T-helper 1 cell treated with Interleukin-12 subunit alpha and Interleukin-12 subunit beta and Interleukin-4 antibody, amounts not matched to agents 30 ng/mL and 1 ng/mL, for 36 hours (primary cell): ENCODE results near the gene ATXN7L3. TPM values are rescaled to one million over a fixed set of nuclear protein-coding genes. Genes with fewer than 3 reads are reported as not detected.

ENCODE experiments used
- intact Hi-C: fragments of 100-400 bp; cut with micrococcal nuclease; formaldehyde crosslinking; loops from one replicate; pipeline ENCODE4 v1.15.1; 2024
- total RNA-seq: library from RNA; stranded (reverse); gene quantifications from 2 replicates; pipeline ENCODE4 v1.2.3, GENCODE V29; 2022

Gene ATXN7L3
- total RNA-seq, 1 donor from 2014 or later: 128 TPM

DNA sequence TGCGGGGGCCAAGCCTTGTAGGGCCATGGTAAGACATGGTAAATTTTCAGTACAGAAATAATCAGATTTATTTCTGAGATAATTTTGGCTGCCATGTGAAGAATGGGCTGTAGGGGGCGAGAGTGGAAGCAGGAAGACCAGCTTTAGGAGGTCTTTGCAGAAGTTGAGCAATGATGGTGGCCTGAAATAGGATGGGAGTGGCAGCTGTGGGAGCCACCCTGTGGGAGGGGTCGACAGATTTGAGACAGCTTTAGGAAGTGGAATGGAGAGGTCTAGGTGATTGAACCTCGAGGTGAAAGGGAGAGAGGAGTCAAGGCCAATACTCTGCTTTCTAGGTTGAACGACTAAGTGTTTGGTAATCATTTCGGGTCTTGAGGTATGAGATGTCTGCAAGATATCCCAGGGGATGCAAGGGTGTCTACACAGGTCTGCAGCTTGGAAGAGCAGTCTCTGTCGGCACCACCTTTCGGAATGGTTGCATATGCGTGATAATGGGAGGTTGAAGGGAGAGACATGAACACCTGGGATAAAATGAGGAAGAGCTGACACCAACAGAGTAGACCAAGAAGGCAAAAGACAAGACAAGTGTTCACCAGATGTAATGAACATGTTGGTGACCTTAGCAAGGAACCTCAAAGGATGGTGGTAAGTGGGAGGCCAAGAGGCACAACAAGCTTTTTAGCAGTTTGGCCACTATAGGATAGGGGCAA is 4.2 kb upstream of the ATXN7L3 start:
- intact Hi-C loops: loop anchor here (5.0 kb wide), 2 partner anchors 298 to 573 kb away; partner anchors contain the start of gene GPATCH8

DNA sequence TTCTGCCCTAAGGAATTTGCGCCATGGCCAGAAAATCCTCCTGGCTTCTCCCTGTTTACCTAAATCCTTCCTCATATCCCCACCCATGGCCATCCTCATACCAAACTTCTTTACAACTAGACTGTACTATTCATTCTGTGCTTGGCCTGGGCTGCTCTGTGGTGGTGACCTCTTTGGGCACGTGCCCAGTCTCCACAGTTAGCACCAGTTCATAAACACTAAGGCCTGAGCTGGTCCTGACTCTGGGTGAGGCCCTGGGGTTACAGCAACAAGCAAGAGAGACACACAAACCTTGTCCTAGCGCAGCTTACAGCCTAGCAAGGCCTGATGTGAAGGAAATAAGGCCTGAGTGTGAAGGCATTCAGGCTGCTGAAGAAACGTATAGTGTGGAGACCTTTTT is 3.1 kb upstream of the ATXN7L3 start:
- intact Hi-C loops: loop anchor here (5.0 kb wide), 2 partner anchors 300 to 575 kb away; partner anchors contain the start of gene GPATCH8

DNA sequence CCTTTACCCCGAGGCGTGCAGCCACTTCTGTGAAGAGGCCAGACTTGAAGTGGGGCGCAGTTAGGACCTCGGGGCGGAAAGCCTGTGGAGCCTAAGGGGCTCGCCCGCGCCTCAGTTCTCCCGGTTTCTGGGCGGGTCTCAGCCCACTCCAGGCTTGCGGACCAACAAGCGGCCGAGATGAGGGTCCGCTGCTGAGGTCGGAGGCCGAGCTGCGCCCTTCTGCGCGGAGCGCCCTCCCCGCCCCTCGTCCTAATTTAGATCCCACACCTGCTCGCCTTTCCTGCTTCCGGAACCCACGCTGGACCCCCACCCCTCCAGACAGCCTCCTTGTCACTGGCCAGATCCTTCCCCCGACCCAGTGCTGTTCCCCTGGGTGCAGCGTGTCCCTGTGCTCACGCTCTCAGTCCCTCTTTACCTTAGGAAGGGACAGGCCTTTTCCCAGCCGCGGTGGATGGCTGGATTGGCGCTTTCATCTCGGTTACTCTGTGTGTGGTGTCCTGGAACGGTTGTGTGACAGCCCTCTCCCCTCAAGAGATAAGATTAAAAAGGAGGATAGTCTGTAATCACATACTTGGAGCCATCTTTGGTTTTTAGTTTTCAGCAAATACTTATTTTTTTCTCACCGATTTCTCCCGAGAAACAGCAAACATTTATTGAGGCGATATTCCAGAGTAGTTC is 933 bp upstream of the ATXN7L3 start:
- intact Hi-C loops: loop anchor here (1.0 to 5.0 kb wide), 10 partner anchors 10 to 717 kb away; partner anchors contain the start of genes DHX8, G6PC3, GPATCH8 and GRN

DNA sequence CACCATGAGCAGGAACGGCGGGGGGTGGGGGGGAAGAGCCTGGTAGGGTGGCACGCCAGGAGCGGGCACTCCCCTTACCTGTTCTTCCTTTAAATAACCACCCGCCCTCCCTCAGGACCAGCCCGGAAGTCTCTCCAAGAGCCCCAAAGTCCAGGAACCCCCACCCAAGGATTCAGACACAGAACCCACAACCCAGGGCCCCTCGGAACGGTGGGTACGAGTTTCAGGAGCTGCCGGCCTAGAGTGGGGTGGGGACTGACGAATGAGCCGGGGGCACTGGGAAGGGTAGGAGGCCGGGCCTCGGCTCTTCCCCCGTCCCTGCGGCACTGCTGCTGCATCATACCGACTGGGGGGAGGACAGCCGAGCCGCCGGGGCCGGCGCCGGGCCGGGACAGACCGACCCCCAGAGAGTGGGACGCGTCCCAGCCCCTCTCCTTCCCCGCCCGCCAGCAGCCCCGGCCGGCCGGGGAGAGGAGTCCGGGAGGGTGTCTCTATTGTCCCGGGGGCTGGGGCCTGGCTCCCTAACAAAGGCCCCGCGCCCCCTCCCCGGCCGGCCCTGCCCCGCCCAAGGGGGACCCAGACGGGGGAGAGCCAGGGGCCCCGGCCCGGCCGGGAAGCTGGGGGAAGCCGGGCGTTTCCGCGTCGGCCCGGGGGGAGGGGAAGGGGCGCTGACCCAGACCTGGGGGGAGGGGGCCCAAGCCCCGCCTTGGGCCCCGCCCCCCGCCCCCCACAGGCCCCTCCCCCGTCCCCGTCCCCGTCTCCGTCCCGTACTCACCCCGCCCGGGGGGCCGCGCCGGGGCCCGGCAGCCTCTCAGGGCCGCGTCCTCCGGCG is 747 bp downstream of the ATXN7L3 start:
- intact Hi-C loops: loop anchor here (1.0 to 5.0 kb wide), 2 partner anchors 12 to 853 kb away; partner anchors contain the start of gene DCAKD

DNA sequence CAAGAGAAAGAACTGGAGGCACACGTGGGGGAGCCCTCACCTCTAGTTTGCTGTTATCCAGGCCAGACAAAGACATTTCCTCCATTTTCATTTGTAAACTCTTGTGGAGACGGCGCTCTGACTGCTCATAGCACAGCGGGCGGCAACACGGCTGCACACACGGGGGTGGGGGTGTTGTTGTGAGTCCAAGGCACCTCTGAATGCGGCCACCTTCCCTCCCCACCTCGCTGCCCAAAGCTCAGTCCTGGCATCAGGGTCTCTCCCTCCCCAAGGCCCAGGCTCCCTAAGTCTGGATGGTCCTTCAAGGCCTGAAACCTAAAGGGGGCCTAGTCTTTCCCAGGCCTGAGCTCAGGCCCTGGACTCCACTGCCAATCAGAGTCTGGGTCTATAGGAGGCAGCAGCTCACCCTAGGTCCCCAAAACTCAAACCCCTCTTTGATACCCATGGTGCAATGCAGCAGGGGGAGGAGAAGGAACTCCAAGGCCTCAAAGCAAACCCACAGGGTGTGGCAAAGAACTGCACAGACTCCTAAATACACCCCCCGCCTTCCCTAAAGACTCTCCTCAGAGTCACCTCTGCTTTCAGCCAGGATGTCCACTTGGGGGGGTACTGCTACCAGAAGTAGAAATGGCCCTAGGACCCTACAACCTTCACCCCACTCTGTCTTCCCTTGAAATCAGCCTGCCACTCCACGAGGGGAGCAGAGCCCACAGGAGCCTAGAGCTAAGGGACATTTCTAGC is 1.5 kb downstream of the ATXN7L3 start:
- intact Hi-C loops: loop anchor here (1.0 to 5.0 kb wide), 2 partner anchors 11 to 854 kb away; partner anchors contain the start of gene DCAKD

DNA sequence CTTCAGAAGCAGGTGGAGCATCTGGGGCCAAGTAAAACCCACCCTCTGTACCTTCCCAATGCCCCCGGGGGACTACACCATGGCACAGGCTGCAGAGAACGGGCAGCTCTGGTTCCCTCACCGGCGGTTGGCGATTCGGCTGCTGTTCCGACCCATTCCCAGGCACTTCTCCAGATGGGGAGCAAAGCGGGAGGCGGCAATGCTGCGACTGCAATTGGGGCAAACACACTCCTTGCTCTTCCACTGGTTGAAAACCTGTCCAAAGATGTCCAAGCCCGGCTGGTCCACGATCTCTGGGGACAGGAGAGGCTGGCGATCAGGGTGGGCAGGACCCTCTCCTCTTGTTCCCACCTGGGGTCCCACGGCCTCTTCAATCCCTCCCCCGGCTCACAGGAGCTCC is 2.6 kb downstream of the ATXN7L3 start:
- intact Hi-C loops: loop anchor here (5.0 kb wide), 1 partner anchor 855 kb away; the partner anchor contains the start of gene DCAKD

DNA sequence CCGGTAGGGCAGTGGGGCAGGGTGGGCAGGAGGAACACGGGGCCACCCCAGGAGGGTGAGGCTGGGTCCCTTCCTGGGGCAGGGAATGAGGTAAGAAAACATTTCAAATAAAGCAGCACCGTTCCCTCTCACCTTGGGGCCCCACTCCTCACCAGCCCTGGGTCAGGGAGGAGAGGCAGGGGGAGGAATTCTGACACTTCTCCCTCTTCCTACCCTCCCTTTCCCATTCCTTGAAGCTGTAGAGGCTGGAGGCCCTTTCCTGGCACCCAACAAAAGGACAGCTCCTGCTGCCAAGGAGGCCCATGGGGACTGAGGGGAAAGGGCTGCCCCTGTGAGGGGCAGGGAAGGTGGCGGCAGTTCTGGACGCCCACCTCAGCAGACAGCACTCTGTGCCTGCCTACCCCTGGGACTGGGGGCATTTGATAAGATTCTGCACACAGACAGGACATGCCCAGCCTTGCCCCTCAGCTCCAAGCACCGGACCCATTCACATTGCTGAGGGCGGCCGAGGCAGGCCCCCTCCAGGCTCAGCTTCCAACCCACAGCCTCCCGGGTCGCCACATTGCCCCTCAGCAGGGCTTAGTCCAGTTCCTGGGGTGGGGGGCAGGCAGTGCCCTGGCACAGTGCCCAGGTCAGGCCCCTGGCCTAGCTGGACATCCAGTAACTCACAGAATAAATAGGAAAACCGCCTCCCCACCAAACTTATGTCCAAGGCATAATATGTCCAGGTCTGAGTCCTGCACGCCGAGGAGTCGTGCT is 6.2 kb downstream of the ATXN7L3 start:
- intact Hi-C loops: no loop called here

DNA sequence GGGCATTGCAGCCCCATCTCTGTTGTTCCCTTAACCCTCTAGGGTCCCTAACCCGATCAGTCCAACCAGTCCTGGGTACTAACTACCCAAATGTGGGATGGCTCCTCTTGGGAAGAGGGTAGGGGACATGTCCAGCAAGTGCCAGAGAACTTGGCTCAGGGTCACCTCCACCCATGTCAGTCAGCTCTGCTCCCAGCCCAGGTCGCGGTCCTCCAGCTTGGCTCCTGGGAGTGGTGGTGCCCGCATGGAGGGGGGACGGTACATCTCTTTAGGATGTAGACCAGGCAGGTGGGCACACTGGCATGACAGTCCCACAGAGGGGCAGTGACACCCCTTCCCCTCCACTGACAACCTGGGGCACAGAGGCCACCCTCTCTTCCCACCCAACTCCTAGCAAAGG is 6.9 kb downstream of the ATXN7L3 start:
- intact Hi-C loops: no loop called here

DNA sequence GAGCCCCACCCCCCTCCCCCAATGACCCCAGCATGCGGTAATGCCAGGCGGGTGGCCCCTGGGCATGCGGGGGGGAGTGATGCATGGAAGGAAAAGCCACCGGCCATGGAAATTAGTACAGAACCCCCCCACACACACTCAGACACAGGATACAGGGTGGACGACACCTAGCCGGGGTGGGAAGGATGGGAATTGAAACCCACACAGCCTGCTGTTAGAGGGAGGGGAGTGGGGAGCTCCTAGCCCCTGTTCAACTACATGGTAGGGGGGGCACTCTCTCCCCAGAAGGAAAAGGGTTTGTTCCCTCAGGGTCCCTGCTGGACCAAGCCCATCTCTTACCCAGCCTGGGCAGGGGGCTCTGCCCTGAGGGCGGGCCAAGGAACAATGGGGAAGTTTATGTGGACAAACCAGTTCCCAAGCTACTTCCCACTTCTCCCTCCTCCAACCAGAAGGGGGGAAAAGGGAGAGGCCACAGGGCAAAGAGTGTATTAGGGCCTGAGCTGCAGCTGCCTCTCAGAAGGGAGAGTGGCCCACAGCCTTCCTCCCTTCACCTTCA is 7.7 kb downstream of the ATXN7L3 start:
- intact Hi-C loops: no loop called here

DNA sequence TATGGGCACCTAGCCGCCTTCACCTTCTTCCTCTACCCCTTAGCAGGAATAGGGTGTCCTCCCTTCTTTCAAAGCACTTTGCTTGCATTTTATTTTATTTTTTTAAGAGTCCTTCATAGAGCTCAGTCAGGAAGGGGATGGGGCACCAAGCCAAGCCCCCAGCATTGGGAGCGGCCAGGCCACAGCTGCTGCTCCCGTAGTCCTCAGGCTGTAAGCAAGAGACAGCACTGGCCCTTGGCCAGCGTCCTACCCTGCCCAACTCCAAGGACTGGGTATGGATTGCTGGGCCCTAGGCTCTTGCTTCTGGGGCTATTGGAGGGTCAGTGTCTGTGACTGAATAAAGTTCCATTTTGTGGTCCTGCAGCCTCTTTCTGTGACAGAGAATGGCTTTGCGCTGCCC is 8.3 kb downstream of the ATXN7L3 start:
- intact Hi-C loops: no loop called here

DNA sequence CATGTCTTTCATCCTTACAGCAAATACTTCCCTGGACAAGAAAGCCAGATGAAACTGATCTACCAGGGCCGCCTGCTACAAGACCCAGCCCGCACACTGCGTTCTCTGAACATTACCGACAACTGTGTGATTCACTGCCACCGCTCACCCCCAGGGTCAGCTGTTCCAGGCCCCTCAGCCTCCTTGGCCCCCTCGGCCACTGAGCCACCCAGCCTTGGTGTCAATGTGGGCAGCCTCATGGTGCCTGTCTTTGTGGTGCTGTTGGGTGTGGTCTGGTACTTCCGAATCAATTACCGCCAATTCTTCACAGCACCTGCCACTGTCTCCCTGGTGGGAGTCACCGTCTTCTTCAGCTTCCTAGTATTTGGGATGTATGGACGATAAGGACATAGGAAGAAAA is 9.2 kb downstream of the ATXN7L3 start:
- intact Hi-C loops: no loop called here

DNA sequence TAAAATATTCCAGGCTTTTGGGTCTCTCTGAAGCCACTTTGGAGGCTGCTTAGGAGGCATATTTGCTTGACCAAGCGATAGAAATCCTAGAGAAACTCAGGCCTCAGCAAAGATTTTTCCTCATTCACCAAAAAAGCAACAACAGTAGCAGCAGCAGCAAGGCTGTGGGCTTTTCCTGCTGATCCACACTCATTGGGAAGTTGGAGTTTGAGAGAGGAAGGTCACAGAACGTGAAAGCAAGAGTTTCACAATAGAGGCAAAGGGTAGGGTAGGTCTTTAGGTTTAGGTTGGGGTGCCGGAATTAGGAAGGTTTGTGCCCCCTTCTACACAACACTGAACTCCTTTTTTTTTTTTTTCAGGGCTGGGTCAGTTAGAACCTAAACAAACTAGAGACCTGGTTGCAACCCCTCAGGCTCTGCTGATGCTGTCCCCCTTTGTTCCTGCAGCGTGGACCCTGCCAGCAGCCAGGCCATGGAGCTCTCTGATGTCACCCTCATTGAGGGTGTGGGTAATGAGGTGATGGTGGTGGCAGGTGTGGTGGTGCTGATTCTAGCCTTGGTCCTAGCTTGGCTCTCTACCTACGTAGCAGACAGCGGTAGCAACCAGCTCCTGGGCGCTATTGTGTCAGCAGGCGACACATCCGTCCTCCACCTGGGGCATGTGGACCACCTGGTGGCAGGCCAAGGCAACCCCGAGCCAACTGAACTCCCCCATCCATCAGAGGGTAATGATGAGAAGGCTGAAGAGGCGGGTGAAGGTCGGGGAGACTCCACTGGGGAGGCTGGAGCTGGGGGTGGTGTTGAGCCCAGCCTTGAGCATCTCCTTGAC is 10.9 kb downstream of the ATXN7L3 start:
- intact Hi-C loops: no loop called here

DNA sequence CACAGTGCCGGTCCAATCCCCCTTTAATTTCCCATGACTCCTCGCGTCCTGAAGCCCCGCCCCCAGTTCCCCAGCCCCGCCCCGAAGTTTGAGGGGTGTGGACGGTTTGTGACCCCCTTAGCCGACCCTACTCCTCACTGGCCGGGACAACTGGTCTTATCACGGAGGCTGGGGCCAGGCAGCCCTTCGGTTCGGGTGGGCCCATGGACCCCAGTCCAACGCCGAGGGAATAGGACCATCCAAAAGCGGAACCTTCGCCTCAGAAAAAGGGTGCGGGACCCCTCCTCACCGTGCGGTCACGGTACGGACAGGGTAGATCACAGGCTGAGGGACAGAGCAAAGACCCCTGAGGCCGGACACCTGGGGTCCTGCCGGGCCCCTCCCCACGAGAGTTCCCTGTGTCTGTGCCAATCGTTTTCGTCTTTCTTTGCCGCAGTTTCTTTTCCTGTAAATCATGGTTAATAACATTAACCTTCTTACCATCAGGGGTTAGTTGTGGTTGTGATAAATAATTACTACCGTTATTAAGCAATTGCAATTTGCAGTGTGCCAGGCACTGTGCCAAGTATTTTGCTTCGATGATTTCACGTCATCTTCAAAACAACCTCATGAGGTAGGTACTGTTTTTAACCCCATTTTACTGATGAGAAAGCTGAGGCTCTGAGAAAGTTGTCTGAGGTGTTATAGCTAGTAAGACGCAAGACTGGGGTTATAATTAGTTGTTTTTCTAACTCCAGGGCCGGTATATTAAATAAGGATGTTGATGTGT is 12.4 kb downstream of the ATXN7L3 start:
- intact Hi-C loops: loop anchor here (1.0 to 2.0 kb wide), 2 partner anchors 11 to 173 kb away; partner anchors contain the start of gene TMEM101

DNA sequence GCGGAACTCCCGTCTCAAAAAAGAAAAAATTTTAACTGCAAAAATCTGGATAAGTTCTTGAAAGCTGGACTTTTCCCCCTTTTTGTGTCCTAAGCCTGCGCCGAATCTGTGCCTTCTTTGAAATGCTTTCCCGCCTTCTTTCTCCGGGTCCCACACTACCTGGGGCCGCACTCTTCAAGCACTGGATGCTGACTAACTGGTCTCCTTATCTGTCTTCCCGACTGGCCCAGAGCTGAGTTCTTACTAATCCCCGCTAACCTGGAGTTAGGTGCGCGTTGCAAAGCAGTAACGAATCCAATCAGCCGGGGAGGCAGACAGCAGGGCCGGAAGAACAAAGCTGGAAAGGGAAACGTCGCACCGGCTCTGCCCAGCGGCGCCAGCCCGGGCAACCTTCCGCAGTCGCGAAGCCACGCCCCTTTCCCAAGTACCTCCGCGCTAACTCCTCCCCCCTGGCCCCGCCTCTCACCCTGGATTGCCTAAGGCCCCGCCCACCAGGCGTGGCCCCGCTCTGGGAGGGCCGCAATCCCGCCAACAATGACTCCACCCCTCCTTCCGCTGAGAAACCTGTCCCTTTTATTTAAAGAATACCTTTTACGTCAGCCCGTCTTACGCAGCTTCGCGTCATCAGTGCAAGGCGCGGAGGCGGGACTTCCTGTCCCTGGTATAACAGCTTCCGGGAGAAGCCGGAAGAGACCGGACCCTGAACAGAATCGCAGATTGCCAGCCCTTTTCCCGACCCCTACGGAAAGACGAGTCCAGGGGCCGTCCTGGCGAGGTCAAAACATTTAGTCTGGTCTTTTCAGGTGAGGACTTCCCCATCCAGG is 13.2 kb downstream of the ATXN7L3 start, which contains the start of gene TMUB2:
Gene TMUB2, plus strand, starts transcription at position 666 of the 824 bp plus-strand sequence. CDS start 737 bp downstream, outside the sequence.
- intact Hi-C loops: loop anchor here (1.0 to 2.0 kb wide), 13 partner anchors 12 to 1131 kb away; partner anchors contain the start of genes G6PC3, HDAC5, HROB and LSM12

DNA sequence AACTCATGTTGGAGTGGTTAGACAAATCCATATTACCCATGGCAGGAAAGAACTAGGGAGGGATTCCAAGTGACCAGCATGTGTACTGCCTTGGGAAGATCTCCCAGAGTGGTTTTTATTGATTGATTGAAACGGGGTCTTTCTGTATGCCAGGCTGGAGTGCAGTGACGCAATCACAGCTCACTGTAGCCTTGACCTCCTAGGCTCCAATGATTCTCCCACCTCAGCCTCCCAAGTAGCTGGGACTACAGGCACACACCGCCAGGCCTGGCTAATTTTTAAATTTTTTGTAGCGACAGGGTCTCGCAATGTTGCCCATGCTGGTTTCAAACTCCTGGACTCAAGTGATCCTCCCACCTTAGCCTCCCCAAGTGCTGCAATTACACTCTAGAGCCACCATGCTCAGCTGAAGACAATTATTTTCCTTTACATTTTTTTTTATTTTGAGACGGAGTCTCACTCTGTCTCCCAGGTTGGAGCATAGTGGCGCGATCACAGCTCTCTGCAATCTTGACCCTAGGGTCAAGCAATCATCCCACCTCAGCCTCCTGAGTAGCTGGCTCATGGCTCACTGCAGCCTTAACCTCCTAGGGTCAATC is 15.4 kb downstream of the ATXN7L3 start:
- intact Hi-C loops: no loop called here

DNA sequence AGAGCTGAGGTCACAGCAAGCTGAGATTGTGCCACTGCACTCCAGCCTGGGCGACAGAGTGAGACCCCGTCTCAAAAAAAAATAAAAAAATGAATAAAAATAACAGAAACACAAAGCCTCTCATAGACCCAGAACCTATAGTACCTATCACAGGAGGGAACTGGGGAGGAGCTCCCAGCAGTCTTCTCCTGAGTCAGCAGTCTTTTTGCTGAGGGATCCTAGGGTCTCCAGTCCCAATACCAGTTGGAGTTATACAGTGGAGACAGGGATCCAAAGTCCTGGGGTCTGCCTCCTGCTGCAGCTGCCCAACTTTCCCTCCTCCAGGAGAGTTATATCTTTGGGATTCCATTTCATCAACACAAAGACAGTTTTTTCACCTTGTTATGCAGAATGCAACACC is 16.7 kb downstream of the ATXN7L3 start:
- intact Hi-C loops: no loop called here

DNA sequence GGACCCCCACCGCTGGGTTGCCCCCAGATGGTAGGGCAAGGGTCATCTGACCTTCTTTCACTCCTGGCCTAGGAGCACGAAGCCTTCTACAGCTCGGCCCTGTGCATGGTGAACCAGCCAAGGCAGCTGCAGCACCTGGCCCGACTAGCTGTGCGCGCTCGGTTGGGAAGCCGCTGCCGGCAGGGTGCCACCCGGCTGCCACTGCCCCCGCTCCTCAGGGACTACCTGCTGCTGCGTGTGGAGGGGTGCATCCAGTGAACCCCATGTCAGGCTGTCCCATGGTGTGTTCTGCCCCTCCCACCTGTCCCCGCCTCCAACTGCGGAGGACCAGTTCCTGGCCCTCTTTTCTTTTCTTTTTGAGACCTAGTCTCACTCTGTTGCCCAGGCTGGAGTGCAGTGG is 21.6 kb downstream of the ATXN7L3 start:
- intact Hi-C loops: no loop called here
